CD4-positive, alpha-beta T cell (primary cell): Measurements from ENCODE around the gene PROSER1. TPM values are rescaled to one million over a fixed set of nuclear protein-coding genes. Genes with fewer than 3 reads are reported as not detected.

Source experiments
- ATAC-seq: fragments of 200-7000 bp; cut with Tn5 transposase; one replicate; pipeline ENCODE4 v1.10.0; 2022; ENCODE audit warnings: mild to moderate bottlenecking; ENCODE audit not compliant: poor library complexity
- CTCF ChIA-PET: fragments of 350-600 bp; sonication (Branson Sonifier 250); formaldehyde crosslinking; loops from one replicate; lab custom pipeline; 2021; ENCODE audit warnings: antibody characterized with exemption, inconsistent platforms; lab: Charles Lee
- POLR2A ChIA-PET: fragments of 350-600 bp; sonication (Branson Sonifier 250); formaldehyde crosslinking; loops from one replicate; lab custom pipeline; 2021; ENCODE audit warnings: antibody characterized with exemption, inconsistent platforms; lab: Charles Lee
- DNase-seq, 14 experiments: peaks; one replicate each; pipeline ENCODE4 v3.0.0-alpha.2; 2013 to 2020; ENCODE audit warnings: mixed read lengths in 2 of 14
- H3K27ac ChIP-seq, 2 donors: one replicate each; pipeline versions ENCODE4 v1.5.1 to v1.7.0; 2013; ENCODE audit warnings: low read length in 2 of 2, low read depth in 1 of 2, mild to moderate bottlenecking in 1 of 2
- H3K27me3 ChIP-seq, 2 experiments: 1 replicate in 1 of 2; 2 replicates in 1 of 2; pipeline versions ENCODE4 v1.6.1 to v1.7.0; 2013; ENCODE audit warnings: low read length in 2 of 2, control low read depth in 1 of 2, mild to moderate bottlenecking in 1 of 2, moderate library complexity in 1 of 2; ENCODE audit not compliant: insufficient read depth in 2 of 2, control insufficient read depth in 1 of 2
- H3K36me3 ChIP-seq: one replicate; pipeline ENCODE4 v1.6.1; 2013; ENCODE audit warnings: low read length, control low read depth; ENCODE audit not compliant: insufficient read depth
- H3K4me1 ChIP-seq: one replicate; pipeline ENCODE4 v1.6.1; 2013; ENCODE audit warnings: low read length, control low read depth; ENCODE audit not compliant: insufficient read depth
- H3K4me3 ChIP-seq: one replicate; pipeline ENCODE4 v1.5.1; 2013; ENCODE audit warnings: mild to moderate bottlenecking, low read length, moderate library complexity
- H3K9me3 ChIP-seq, 2 experiments: 1 replicate in 1 of 2; 2 replicates in 1 of 2; pipeline versions ENCODE4 v1.6.1 to v1.7.0; 2013; ENCODE audit warnings: low read length in 2 of 2, mild to moderate bottlenecking in 2 of 2, control low read depth in 1 of 2, moderate library complexity in 1 of 2; ENCODE audit not compliant: control insufficient read depth in 1 of 2, insufficient read depth in 1 of 2
- H3K27ac Mint-ChIP-seq: one replicate; pipeline ENCODE4 v1.8.0; 2020; ENCODE audit warnings: mixed read lengths
- H3K27me3 Mint-ChIP-seq: one replicate; pipeline ENCODE4 v1.8.0; 2021; ENCODE audit warnings: mixed read lengths
- H3K36me3 Mint-ChIP-seq: one replicate; pipeline ENCODE4 v1.8.0; 2021; ENCODE audit warnings: low read depth, mixed read lengths
- H3K4me1 Mint-ChIP-seq: one replicate; pipeline ENCODE4 v1.8.0; 2021; ENCODE audit warnings: low read depth, mixed read lengths
- H3K4me3 Mint-ChIP-seq: one replicate; pipeline ENCODE4 v1.8.0; 2020; ENCODE audit warnings: mild to moderate bottlenecking, mixed read lengths
- H3K9me3 Mint-ChIP-seq: one replicate; pipeline ENCODE4 v1.8.0; 2020; ENCODE audit warnings: mixed read lengths
- CTCF ChIP-seq: fragments of 200-600 bp; IDR thresholded peaks from one replicate; pipeline ENCODE4 v1.8.0; 2022; ENCODE audit warnings: antibody characterized with exemption, mild to moderate bottlenecking
- intact Hi-C, 2 experiments: fragments of 100-400 bp; cut with DNase I in 1 of 2; cut with micrococcal nuclease in 1 of 2; formaldehyde crosslinking; loops; one replicate each; pipeline versions ENCODE4 v1.15.1 to v1.9.0; 2023 to 2025; cut with DNase I, micrococcal nuclease
- total RNA-seq, 174 experiments: library from RNA in 2 of 174; stranded (reverse) in 2 of 174; gene quantifications; one replicate each; pipeline ENCODE4 v1.2.3 and lab custom pipeline; 2021 to 2026

The PROSER1 gene
- total RNA-seq, 2 experiments from 2014 or later: 29.3 to 35.3 TPM

- Histone ChIP-seq H3K36me3 (no peaks in the 10 kb centered on the region), H3K9me3 (no peaks in the 10 kb centered on the region), H3K4me3 (no peak overlapping the region), H3K4me1 (no peaks in the 10 kb centered on the region), H3K27ac (no peak overlapping the region), H3K27me3 (no peaks in the 10 kb centered on the region)
- Mint-ChIP-seq H3K27ac (no peak overlapping the region), H3K4me1 (no peaks in the 10 kb centered on the region), H3K36me3 (no peaks in the 10 kb centered on the region), H3K27me3 (no peaks in the 10 kb centered on the region), H3K4me3 (no peak overlapping the region), H3K9me3 (no peaks in the 10 kb centered on the region)
- intact Hi-C loops: no loop called here
- no peak for TF ChIP-seq CTCF
- POLR2A ChIA-PET: no interaction called here
- no peak for DNase-seq
- ATAC-seq: no peak
- CTCF ChIA-PET: no interaction called here
Observed at GRCh38 chr13:38993381-38993780, 44.5 kb downstream of the PROSER1 start.

- DNase-seq (no peak), ATAC-seq (no peak)
- intact Hi-C loops: no loop called here
- POLR2A ChIA-PET: no interaction called here
- no peaks in the 10 kb centered on the region for H3K4me1 ChIP-seq
- H3K36me3 ChIP-seq: no peaks in the 10 kb centered on the region
- H3K27ac ChIP-seq: no peak within 1 kb of the TSS
- Mint-ChIP-seq H3K27me3 (no peaks in the 10 kb centered on the region), H3K36me3 (no peaks in the 10 kb centered on the region), H3K9me3 (no peaks in the 10 kb centered on the region), H3K4me3 (no peak within 1 kb of the TSS), H3K4me1 (no peaks in the 10 kb centered on the region), H3K27ac (no peak within 1 kb of the TSS)
- TF ChIP-seq CTCF: no peak
- CTCF ChIA-PET: interaction anchor here (0.5 kb wide), 1 partner anchor 626 kb away, joined by 4 read pairs; no protein-coding TSS in a partner anchor
- no peak within 1 kb of the TSS for H3K4me3 ChIP-seq
- no peaks in the 10 kb centered on the region for H3K27me3 ChIP-seq
- H3K9me3 ChIP-seq: no peaks in the 10 kb centered on the region
Observed at GRCh38 chr13:38990693-38991092, 47.2 kb downstream of the PROSER1 start, which contains the start of gene STOML3. Gene STOML3 (minus strand): TSS chr13:38990831. CDS start chr13:38990721, 110 bp downstream.

- peaks cover 5% of the 10 kb centered on the region for H3K9me3 Mint-ChIP-seq
- peaks cover 5% of the 10 kb centered on the region for H3K27me3 Mint-ChIP-seq
- H3K4me3 ChIP-seq: no peak overlapping the region
- no peak for ATAC-seq
- no peaks in the 10 kb centered on the region for H3K4me1 ChIP-seq
- CTCF ChIA-PET: no interaction called here
- peaks cover 0 to 3% of the 10 kb centered on the region in 2 experiments for H3K27me3 ChIP-seq
- no peaks in the 10 kb centered on the region for H3K4me1 Mint-ChIP-seq
- peaks cover 4 to 12% of the 10 kb centered on the region in 2 experiments for H3K9me3 ChIP-seq
- POLR2A ChIA-PET: no interaction called here
- DNase-seq: no peak
- H3K27ac Mint-ChIP-seq: no peak overlapping the region
- no peak overlapping the region for H3K27ac ChIP-seq
- no peak overlapping the region for H3K4me3 Mint-ChIP-seq
- no peaks in the 10 kb centered on the region for H3K36me3 ChIP-seq
- TF ChIP-seq CTCF: no peak
- H3K36me3 Mint-ChIP-seq: no peaks in the 10 kb centered on the region
- intact Hi-C loops: no loop called here
Observed at GRCh38 chr13:38981096-38981495, 56.8 kb downstream of the PROSER1 start.
